K562 (cell line): ENCODE data around the gene SRSF1. TPM values are rescaled to one million over a fixed set of nuclear protein-coding genes. Genes with fewer than 3 reads are reported as not detected.
A peak's percentile ranks its signal among the peaks of the same experiment; 100 is the strongest.

Source experiments
- ATAC-seq: fragments of 200-7000 bp; cut with Tn5 transposase; 3 replicates; pipeline ENCODE4 v1.9.1; 2020; ENCODE audit warnings: moderate library complexity
- BruUV-seq: library from RNA; stranded (reverse); fragments of 400-500 nt; replicated peaks from 2 replicates; lab custom pipeline; 2021; lab: Mats Ljungman, UMichigan
- CTCF ChIA-PET: fragments of 300-600 bp; formaldehyde crosslinking; extraction: SDS; loops from one replicate; lab custom pipeline; 2021; ENCODE audit warnings: low intra/inter-chr PET ratio; lab: Yijun Ruan, JAX
- POLR2A ChIA-PET: fragments of 300-600, 350-650 bp; sonication (Branson Sonifier 250); formaldehyde crosslinking; extraction: SDS; loops from one replicate; lab custom pipeline; 2021; ENCODE audit warnings: antibody characterized with exemption, inconsistent platforms; lab: Yijun Ruan, JAX
- DNase-seq, 4 experiments: peaks; one replicate each; pipeline versions ENCODE4 v3.0.0 to v3.0.0-alpha.2; 2011 to 2018; ENCODE audit warnings: low spot score in 3 of 4, mixed read lengths in 3 of 4; ENCODE audit errors: extremely low read depth in 1 of 4
- FAIRE-seq: peaks from 2 replicates; lab custom pipeline; 2011; peaks lifted over from hg19 to GRCh38; lab: Jason Lieb, UNC
- H2AFZ ChIP-seq: 2 replicates; pipeline ENCODE4 v1.6.0; 2011; ENCODE audit warnings: low read depth, low read length, control low read depth, inconsistent platforms
- H3K27ac ChIP-seq: fragments of 200-600 bp; 3 replicates; pipeline ENCODE4 v1.8.0; 2011; ENCODE audit warnings: low read depth, mild to moderate bottlenecking, control low read depth, inconsistent platforms, low read length, moderate library complexity, mixed read lengths; ENCODE audit errors: extremely low read depth
- H3K27me3 ChIP-seq, 2 experiments: fragments of 300-600 bp in 1 of 2; 2 replicates in 1 of 2; 3 replicates in 1 of 2; pipeline versions ENCODE4 v1.6.0 to v1.8.0; 2011; ENCODE audit warnings: inconsistent platforms in 2 of 2, low read length in 2 of 2, mild to moderate bottlenecking in 1 of 2, mixed read lengths in 1 of 2, moderate library complexity in 1 of 2; ENCODE audit not compliant: control insufficient read depth in 2 of 2, insufficient read depth in 2 of 2
- H3K36me3 ChIP-seq: fragments of 300-600 bp; 3 replicates; pipeline ENCODE4 v1.8.0; 2011; ENCODE audit warnings: mild to moderate bottlenecking, low read length, inconsistent platforms; ENCODE audit not compliant: control insufficient read depth, insufficient read depth
- H3K4me1 ChIP-seq, 2 experiments: fragments of 200-600 bp in 1 of 2; replicated peaks in 1 of 2; 2 replicates in 1 of 2; 3 replicates in 1 of 2; pipeline versions ENCODE4 v1.5.1 to v1.8.0; 2011; ENCODE audit warnings: inconsistent platforms in 2 of 2, low read length in 2 of 2, mild to moderate bottlenecking in 1 of 2, mixed read lengths in 1 of 2, moderate library complexity in 1 of 2; ENCODE audit not compliant: control insufficient read depth in 2 of 2, insufficient read depth in 2 of 2
- H3K4me2 ChIP-seq: 2 replicates; pipeline ENCODE4 v1.6.1; 2011; ENCODE audit warnings: low read length, control low read depth, inconsistent platforms, mixed read lengths; ENCODE audit not compliant: insufficient read depth
- H3K4me3 ChIP-seq: fragments of 200-600 bp; sonication (generic), shearing (Covaris generic); 2 replicates; pipeline ENCODE4 v1.5.1; 2016; ENCODE audit warnings: control low read depth, inconsistent platforms
- H3K79me2 ChIP-seq: fragments of 200-600 bp; 3 replicates; pipeline ENCODE4 v1.8.0; 2011; ENCODE audit warnings: low read length, inconsistent platforms; ENCODE audit not compliant: control insufficient read depth, insufficient read depth
- H3K9ac ChIP-seq, 2 experiments: 2 replicates each; pipeline versions ENCODE4 v1.6.0 to v1.6.1; 2011; ENCODE audit warnings: low read depth in 2 of 2, low read length in 2 of 2, control low read depth in 1 of 2, inconsistent platforms in 1 of 2, mild to moderate bottlenecking in 1 of 2, mixed read lengths in 1 of 2; ENCODE audit not compliant: insufficient read depth in 1 of 2
- H3K9me1 ChIP-seq: one replicate; pipeline ENCODE4 v1.6.0; 2011; ENCODE audit warnings: inconsistent platforms, mild to moderate bottlenecking, low read length, moderate library complexity; ENCODE audit not compliant: control insufficient read depth, insufficient read depth
- H3K9me3 ChIP-seq: replicated peaks from 2 replicates; pipeline ENCODE4 v1.5.1; 2011; ENCODE audit warnings: low read depth, low read length, inconsistent platforms; ENCODE audit not compliant: control insufficient read depth, insufficient read depth
- H4K20me1 ChIP-seq: replicated peaks from 2 replicates; pipeline ENCODE4 v1.6.1; 2011; ENCODE audit warnings: low read length, inconsistent platforms, mixed read lengths; ENCODE audit not compliant: control insufficient read depth, insufficient read depth
- CBX1 ChIP-seq: sonication (generic); IDR thresholded peaks from 2 replicates; pipeline ENCODE4 v1.6.1; 2016; ENCODE audit warnings: antibody characterized with exemption, low read depth, mild to moderate bottlenecking
- ESRRB ChIP-seq: fragments of 250-450 bp; sonication (Bioruptor Pico); IDR thresholded peaks from 2 replicates; pipeline ENCODE4 v1.5.0; 2020; ENCODE audit warnings: mild to moderate bottlenecking, moderate library complexity, borderline replicate concordance
- ETS2 ChIP-seq: IDR thresholded peaks from 2 replicates; pipeline ENCODE4 v1.6.1; 2016; ENCODE audit warnings: borderline replicate concordance, missing genetic modification characterization, mild to moderate bottlenecking, moderate library complexity, missing compliant biosample characterization; ENCODE audit not compliant: poor library complexity, severe bottlenecking
- GMEB1 ChIP-seq: fragments of 250-450 bp; sonication (Bioruptor Pico); IDR thresholded peaks from 2 replicates; pipeline ENCODE4 v1.4.0; 2020; ENCODE audit warnings: mild to moderate bottlenecking
- SIN3A ChIP-seq, 2 experiments: fragments of 150-350 bp in 1 of 2; IDR thresholded peaks; 2 replicates each; pipeline ENCODE4 v1.6.1; 2011 to 2016; ENCODE audit warnings: borderline replicate concordance in 2 of 2, low read depth in 2 of 2, low read length in 2 of 2, mild to moderate bottlenecking in 2 of 2, moderate library complexity in 2 of 2; ENCODE audit not compliant: control insufficient read depth in 1 of 2
- SMAD1 ChIP-seq: fragments of 150-350 bp; IDR thresholded peaks from 2 replicates; pipeline ENCODE4 v1.6.1; 2014; ENCODE audit warnings: low read length, low read depth; ENCODE audit not compliant: partially characterized antibody
- SNAPC5 ChIP-seq: fragments of 250-450 bp; sonication (Bioruptor Pico); IDR thresholded peaks from 2 replicates; pipeline ENCODE4 v1.8.0; 2021; ENCODE audit warnings: moderate library complexity, mild to moderate bottlenecking, inconsistent platforms
- STAT5A ChIP-seq: IDR thresholded peaks from 2 replicates; pipeline ENCODE4 v1.6.1; 2012; ENCODE audit warnings: low read length, inconsistent platforms, borderline replicate concordance
- THAP12 ChIP-seq: fragments of 250-450 bp; sonication (Bioruptor Pico); IDR thresholded peaks from 2 replicates; pipeline ENCODE4 v1.9.0; 2021; ENCODE audit warnings: mild to moderate bottlenecking, inconsistent platforms
- TRIM24 ChIP-seq, 2 experiments: fragments of 450-650 bp; IDR thresholded peaks; 2 replicates each; pipeline ENCODE4 v1.6.1; 2016
- WHSC1 ChIP-seq: IDR thresholded peaks from one replicate; pipeline ENCODE4 v1.6.1; 2012; ENCODE audit warnings: low read length, control low read depth, inconsistent platforms
- ZBTB43 ChIP-seq: sonication (generic); formaldehyde crosslinking; IDR thresholded peaks from 2 replicates; pipeline ENCODE4 v1.8.0; 2023; ENCODE audit warnings: mild to moderate bottlenecking, missing genetic modification reagents
- WGBS: fragments of 100-300 bp; shearing (Covaris generic); methylation state at CpG from one replicate; pipeline ENCODE4 v1.1.6; 2016; ENCODE audit warnings: low coverage, mixed read lengths; ENCODE audit not compliant: insufficient coverage; ENCODE audit errors: missing lambda C conversion rate; 5-methylcytosine and 5-hydroxymethylcytosine counted together
- in situ Hi-C: fragments of 300-500 bp; cut with MboI; formaldehyde crosslinking; loops from 4 replicates; pipeline ENCODE4 v1.15.0; 2018; ENCODE audit warnings: inconsistent platforms, mixed read lengths
- intact Hi-C: fragments of 100-400 bp; cut with micrococcal nuclease; formaldehyde crosslinking; loops from 2 replicates; pipeline ENCODE4 v1.14.2; 2022
- polyA plus RNA-seq, 8 experiments: library from polyadenylated mRNA; depleted of rRNA in 4 of 8; stranded (reverse) in 5 of 8; unstranded in 3 of 8; fragments of >200 nt; fragmentation: Nextera tagmentation in 2 of 8; fragmentation: Illumina TruSeq in 1 of 8; extraction: Ambion mirVana in 2 of 8; extraction: Trizol in 1 of 8; gene quantifications; 2 replicates each; pipeline versions ENCODE4 v1.2.1 to v1.2.3, GENCODE V29; 2011 to 2014; ENCODE audit warnings: inconsistent platforms in 1 of 8, missing spikeins in 1 of 8
- total RNA-seq, 7 experiments: library from RNA; depleted of rRNA in 6 of 7; stranded (reverse); fragments of >200 nt in 6 of 7; fragmentation: Illumina TruSeq in 2 of 7; extraction: Trizol in 2 of 7; gene quantifications; 2 replicates each; pipeline versions ENCODE4 v1.2.1 to v1.2.3, GENCODE V29; 2011 to 2021; ENCODE audit warnings: low replicate concordance in 1 of 7

The SRSF1 gene
- total and polyA plus RNA-seq, 9 of the 15 experiments (the other 6 are each of a cell fraction or from before 2014, with no cell fraction given), result 77.8 to 559 (median 442) TPM

- no peak for TF ChIP-seq ETS2 (tag)
- TF ChIP-seq GMEB1 (CRISPR knock-in tag), result no peak
- TF ChIP-seq ESRRB (CRISPR knock-in tag), result no peak
- TF ChIP-seq WHSC1, result no peak
- TF ChIP-seq SMAD1, result no peak
Measured at GRCh38 chr17:58007781-58008706, 998 bp upstream of the SRSF1 start (continued).

GRCh38 chr17:58006560-58006923, 504 bp downstream of the SRSF1 start:
- Histone ChIP-seq H3K27ac (peak overlapping the region; percentile 100), H3K9ac (peak overlapping the region; percentile 100), H3K79me2 (peaks cover 64% of the 10 kb centered on the region), H3K9me1 (no peaks in the 10 kb centered on the region), H2AFZ (peak overlapping the region; percentile 98), H3K9me3 (no peaks in the 10 kb centered on the region; the same call in 1 of the 2 replicates), H3K36me3 (peaks cover 51% of the 10 kb centered on the region), H3K4me3 (peak overlapping the region; percentile 94), H3K4me2 (peak overlapping the region; percentile 99), H3K27me3 (no peaks in the 10 kb centered on the region), H3K4me1 (peaks cover 4 to 24% of the 10 kb centered on the region in 2 experiments; a peak in 3 of 5 replicates), H4K20me1 (peaks cover 34% of the 10 kb centered on the region)
- under 1% methylated on average over 19 of the region's 20 CpGs for WGBS
- CTCF ChIA-PET, result interaction anchor here (0.6 kb wide), 1 partner anchor 12 kb away, joined by 3 read pairs; no protein-coding TSS in a partner anchor
- in situ Hi-C loops, result loop anchor here (5.0 kb wide), 1 partner anchor 91 kb away; no protein-coding TSS in a partner anchor
- intact Hi-C loops, result no loop called here
- peak; percentile 79 for ATAC-seq
- DNase-seq, result peak; percentile 63 to 90 (median 71)
- FAIRE-seq, result peak; percentile 51
- TSS peak; percentile 52 for BruUV-seq
- POLR2A ChIA-PET, result interaction anchor here (0.5 to 4.3 kb wide), 19 partner anchors 10 to 162 kb away, joined by 3 to 82 read pairs (median 4); partner anchors contain the start of genes DYNLL2, MRPS23 and VEZF1
- 0 out of 2 replicates have a peak, but pooled peaks have one; percentile 38 for TF ChIP-seq THAP12 (CRISPR knock-in tag)
- TF ChIP-seq STAT5A, result no peak
- no peak for TF ChIP-seq ZBTB43
- no peak for TF ChIP-seq SNAPC5 (CRISPR knock-in tag)
- peak; percentile 37 to 90; a peak in 3 of 4 replicates for TF ChIP-seq SIN3A (IDR thresholded peaks at IDR 0.05; ENCODE audit: borderline replicate concordance in 2 of 2, control insufficient read depth in 1 of 2, low read depth in 2 of 2, low read length in 2 of 2)
- TF ChIP-seq TRIM24 (IDR thresholded peaks at IDR 0.05), result no peak
- no peak for TF ChIP-seq CBX1
